NB4 (cell line): Measurements from ENCODE around the gene ACE.

Experiments
- CTCF ChIP-seq: IDR thresholded peaks from one replicate; pipeline ENCODE4 v1.5.1; 2012; ENCODE audit warnings: low read depth, low read length
- POLR2A ChIP-seq: IDR thresholded peaks from 2 replicates; pipeline ENCODE4 v1.6.1; 2011; ENCODE audit warnings: mild to moderate bottlenecking; ENCODE audit not compliant: insufficient read length; ENCODE audit errors: extremely low read depth

DNA sequence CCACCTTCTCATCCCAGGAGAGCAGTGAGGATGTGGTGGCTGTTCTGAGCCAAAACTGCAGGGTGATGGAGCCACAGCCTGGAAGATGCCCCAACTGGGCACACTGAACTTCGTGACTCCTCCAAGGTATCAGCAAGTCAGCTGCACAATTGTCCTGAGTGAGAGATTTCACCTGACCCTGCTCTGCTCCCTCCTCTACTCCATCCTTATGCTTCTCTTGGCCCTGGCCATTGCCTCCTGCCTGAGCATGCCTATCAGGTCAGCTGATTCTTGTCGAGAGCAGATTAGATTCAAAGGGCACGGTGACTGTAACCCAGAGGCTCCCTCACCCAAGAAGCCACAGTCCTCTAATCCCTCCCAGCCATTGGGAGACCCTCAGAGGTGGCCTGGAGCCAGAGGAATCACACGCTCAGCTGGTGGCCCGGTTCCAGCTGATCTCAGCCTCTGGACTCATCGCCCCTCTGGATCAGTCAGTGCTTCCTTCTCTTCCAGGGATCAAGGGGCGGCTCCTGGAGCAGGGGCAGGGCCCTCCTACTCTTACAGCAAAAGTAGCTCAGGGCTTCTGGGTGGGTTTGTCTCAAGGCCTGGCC lies 23.8 kb upstream of the ACE start:
- TF ChIP-seq CTCF (no peak), POLR2A (no peak)
